ENCODE measurements around the gene COASY.

DNA sequence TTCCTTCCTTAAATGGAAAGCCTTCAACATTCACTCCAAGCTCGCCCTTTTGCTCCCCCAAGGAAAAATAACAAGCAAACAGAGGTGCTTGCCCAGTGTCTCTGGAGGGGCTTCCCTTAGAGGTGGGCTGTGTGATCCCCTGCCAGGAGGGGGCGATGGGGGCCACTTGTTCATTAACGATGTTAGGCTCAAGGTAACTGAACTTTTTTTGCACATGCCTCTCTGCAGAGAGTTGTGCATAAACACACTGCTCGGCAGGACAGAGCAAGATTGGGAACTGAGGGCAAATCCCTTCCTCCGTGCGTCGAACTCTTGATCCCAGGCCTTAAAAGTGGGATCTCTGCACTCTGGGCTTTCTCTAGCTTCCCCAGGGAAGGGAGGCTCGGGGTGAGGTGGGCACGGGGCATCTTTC, 41.4 kb upstream of the COASY start:
- TF ChIP-seq YY1 (IDR thresholded peaks at IDR 0.05; ENCODE audit: insufficient read depth, insufficient read length), result no peak
- no peak for TF ChIP-seq ZNF274 (IDR thresholded peaks at IDR 0.05; ENCODE audit: low read depth, low read length)
